AG04450 (cell line): Measurements from ENCODE around the gene C9orf50. TPM values are rescaled to one million over a fixed set of nuclear protein-coding genes. Genes with fewer than 3 reads are reported as not detected.

Source experiments
- CTCF ChIA-PET: fragments of 300-600, 350-600 bp; formaldehyde crosslinking; extraction: SDS; loops from one replicate; lab custom pipeline; 2022; ENCODE audit warnings: antibody characterized with exemption, inconsistent platforms; lab: Charles Lee
- POLR2A ChIA-PET: fragments of 350-600 bp; formaldehyde crosslinking; extraction: SDS; loops from one replicate; lab custom pipeline; 2021; ENCODE audit warnings: antibody characterized with exemption, inconsistent platforms; lab: Yijun Ruan, JAX
- DNase-seq: peaks from one replicate; pipeline ENCODE4 v3.0.0-alpha.2; 2011; ENCODE audit warnings: low read depth, low spot score
- H3K27ac ChIP-seq: one replicate; pipeline ENCODE4 v1.5.1; 2012; ENCODE audit warnings: low read depth, low read length, control low read depth
- H3K27me3 ChIP-seq: one replicate; pipeline ENCODE4 v1.6.0; 2012; ENCODE audit warnings: low read length; ENCODE audit not compliant: control insufficient read depth, insufficient read depth
- H3K4me3 ChIP-seq: 2 replicates; pipeline ENCODE4 v1.5.1; 2011; ENCODE audit warnings: mild to moderate bottlenecking, low read depth, low read length, control low read depth
- H3K9me3 ChIP-seq: 2 replicates; pipeline ENCODE4 v1.5.1; 2012; ENCODE audit warnings: low read length; ENCODE audit not compliant: control insufficient read depth, insufficient read depth
- polyA plus RNA-seq: library from polyadenylated mRNA; depleted of rRNA; stranded (reverse); fragments of >200 nt; gene quantifications from 2 replicates; pipeline ENCODE4 v1.2.3, GENCODE V29; 2011; rRNA removed
- TF ChIP-seq, protein P1 (sequence below): IDR thresholded peaks from 2 replicates; pipeline ENCODE4 v1.5.1; 2011; ENCODE audit warnings: low read depth, low read length, control low read depth, inconsistent platforms

C9orf50 gene
- polyA plus RNA-seq, 1 experiment, result 0.30 TPM

DNA sequence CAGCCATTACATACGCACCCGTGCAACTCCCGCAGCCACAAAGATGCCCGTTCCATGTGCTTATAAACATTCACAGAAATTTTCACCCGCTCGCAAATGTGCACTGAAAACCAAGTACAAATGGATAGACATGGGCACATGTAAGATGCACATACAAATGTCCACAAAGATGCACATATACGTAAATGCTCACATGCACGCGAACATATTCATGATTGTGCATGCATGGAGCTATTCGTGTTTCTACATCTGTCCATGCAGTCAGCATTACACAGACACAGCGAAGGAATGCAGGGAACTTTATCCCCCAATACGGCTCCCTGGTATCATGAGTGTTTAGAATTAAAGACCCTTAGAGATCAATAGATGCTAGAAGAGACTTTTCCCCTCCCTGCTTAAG, 58.4 kb downstream of the C9orf50 start:
- Histone ChIP-seq H3K27me3 (no peaks in the 10 kb centered on the region), H3K27ac (no peak overlapping the region), H3K4me3 (no peak overlapping the region), H3K9me3 (no peaks in the 10 kb centered on the region; the same call in 1 of the 2 replicates)
- POLR2A ChIA-PET, result no interaction called here
- DNase-seq, result no peak
- CTCF ChIA-PET, result no interaction called here
- TF ChIP-seq, protein P1, sequence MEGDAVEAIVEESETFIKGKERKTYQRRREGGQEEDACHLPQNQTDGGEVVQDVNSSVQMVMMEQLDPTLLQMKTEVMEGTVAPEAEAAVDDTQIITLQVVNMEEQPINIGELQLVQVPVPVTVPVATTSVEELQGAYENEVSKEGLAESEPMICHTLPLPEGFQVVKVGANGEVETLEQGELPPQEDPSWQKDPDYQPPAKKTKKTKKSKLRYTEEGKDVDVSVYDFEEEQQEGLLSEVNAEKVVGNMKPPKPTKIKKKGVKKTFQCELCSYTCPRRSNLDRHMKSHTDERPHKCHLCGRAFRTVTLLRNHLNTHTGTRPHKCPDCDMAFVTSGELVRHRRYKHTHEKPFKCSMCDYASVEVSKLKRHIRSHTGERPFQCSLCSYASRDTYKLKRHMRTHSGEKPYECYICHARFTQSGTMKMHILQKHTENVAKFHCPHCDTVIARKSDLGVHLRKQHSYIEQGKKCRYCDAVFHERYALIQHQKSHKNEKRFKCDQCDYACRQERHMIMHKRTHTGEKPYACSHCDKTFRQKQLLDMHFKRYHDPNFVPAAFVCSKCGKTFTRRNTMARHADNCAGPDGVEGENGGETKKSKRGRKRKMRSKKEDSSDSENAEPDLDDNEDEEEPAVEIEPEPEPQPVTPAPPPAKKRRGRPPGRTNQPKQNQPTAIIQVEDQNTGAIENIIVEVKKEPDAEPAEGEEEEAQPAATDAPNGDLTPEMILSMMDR, result no peak

Other genes with a start within 250 kb of the C9orf50 start
- 49.3 and 50.4 TPM in 2 replicates for gene NTMT1, start 5.1 kb upstream of the C9orf50 start, polyA plus RNA-seq
- 11.6 and 15.3 TPM in 2 replicates for gene ASB6, start 21.1 kb upstream of the C9orf50 start, polyA plus RNA-seq
- 8.3 and 15.0 TPM in 2 replicates for gene PRRX2, start 44.5 kb upstream of the C9orf50 start, polyA plus RNA-seq
- 17.0 and 21.4 TPM in 2 replicates for gene PTGES, start 131.9 kb upstream of the C9orf50 start, polyA plus RNA-seq
- gene TOR1B, start 182.1 kb upstream of the C9orf50 start, polyA plus RNA-seq, result 26.3 and 31.0 TPM in 2 replicates
- 72.0 and 78.5 TPM in 2 replicates for gene TOR1A, start 203.0 kb upstream of the C9orf50 start, polyA plus RNA-seq
- 51.4 and 66.8 TPM in 2 replicates for gene C9orf78, start 214.2 kb upstream of the C9orf50 start, polyA plus RNA-seq
- gene USP20, start 214.4 kb upstream of the C9orf50 start, polyA plus RNA-seq, result 10.3 and 13.2 TPM in 2 replicates